GM23248 (cell line): ENCODE results near the gene IFNA5. TPM values are rescaled to one million over a fixed set of nuclear protein-coding genes. Genes with fewer than 3 reads are reported as not detected.
A peak's percentile ranks its signal among the peaks of the same experiment; 100 is the strongest.

Source experiments
- DNase-seq: peaks from one replicate; pipeline ENCODE4 v3.0.0-alpha.2; 2015
- H2AFZ ChIP-seq: fragments of 200-600 bp; sonication (generic); 2 replicates; pipeline ENCODE4 v1.6.1; 2016; ENCODE audit warnings: antibody characterized with exemption
- H3F3A ChIP-seq: fragments of 200-600 bp; sonication (generic); 2 replicates; pipeline ENCODE4 v1.6.1; 2016; ENCODE audit warnings: mild to moderate bottlenecking, antibody characterized with exemption, mixed run types; ENCODE audit not compliant: insufficient read depth
- H3K27ac ChIP-seq: fragments of 200-600 bp; sonication (generic); 2 replicates; pipeline ENCODE4 v1.5.1; 2016; ENCODE audit warnings: mild to moderate bottlenecking
- H3K27me3 ChIP-seq: fragments of 200-600 bp; sonication (generic); replicated peaks from 2 replicates; pipeline ENCODE4 v1.6.1; 2016; ENCODE audit warnings: mild to moderate bottlenecking; ENCODE audit not compliant: insufficient read depth
- H3K36me3 ChIP-seq: fragments of 200-600 bp; sonication (generic); 2 replicates; pipeline ENCODE4 v1.6.1; 2016; ENCODE audit warnings: low read depth, mild to moderate bottlenecking
- H3K4me1 ChIP-seq: fragments of 200-600 bp; sonication (generic); 2 replicates; pipeline ENCODE4 v1.6.1; 2016; ENCODE audit warnings: mild to moderate bottlenecking; ENCODE audit not compliant: insufficient read depth
- H3K4me2 ChIP-seq: fragments of 200-600 bp; sonication (generic); one replicate; pipeline ENCODE4 v1.6.1; 2016; ENCODE audit warnings: mild to moderate bottlenecking; ENCODE audit not compliant: unreplicated experiment
- H3K4me3 ChIP-seq: fragments of 200-600 bp; sonication (generic); 2 replicates; pipeline ENCODE4 v1.5.1; 2016; ENCODE audit warnings: mild to moderate bottlenecking
- H3K79me2 ChIP-seq: fragments of 200-600 bp; sonication (generic); 2 replicates; pipeline ENCODE4 v1.6.1; 2016; ENCODE audit warnings: mild to moderate bottlenecking; ENCODE audit not compliant: insufficient read depth
- H3K9ac ChIP-seq: fragments of 200-600 bp; sonication (generic); 2 replicates; pipeline ENCODE4 v1.6.1; 2016; ENCODE audit warnings: mild to moderate bottlenecking
- H3K9me2 ChIP-seq: fragments of 200-600 bp; sonication (generic); 2 replicates; pipeline ENCODE4 v1.6.1; 2016; ENCODE audit warnings: mixed run types, mild to moderate bottlenecking, moderate library complexity; ENCODE audit not compliant: insufficient read depth
- H3K9me3 ChIP-seq: fragments of 200-600 bp; sonication (generic); one replicate; pipeline ENCODE4 v1.6.1; 2017; ENCODE audit warnings: low read depth
- H4K20me1 ChIP-seq: fragments of 200-600 bp; sonication (generic); 2 replicates; pipeline ENCODE4 v1.6.0; 2016; ENCODE audit not compliant: insufficient read depth
- EZH2 ChIP-seq: fragments of 200-600 bp; sonication (generic); IDR thresholded peaks from 2 replicates; pipeline ENCODE4 v1.6.1; 2018; ENCODE audit warnings: antibody characterized with exemption, mild to moderate bottlenecking; ENCODE audit not compliant: insufficient read depth, poor library complexity, severe bottlenecking
- EZH2phosphoT487 ChIP-seq: fragments of 200-600 bp; sonication (generic); IDR thresholded peaks from 2 replicates; pipeline ENCODE4 v1.6.1; 2018; ENCODE audit warnings: antibody characterized with exemption, moderate library complexity, mild to moderate bottlenecking, low read depth; ENCODE audit not compliant: insufficient read depth
- WGBS, 2 experiments: methylation state at CpG; one replicate each; pipeline ENCODE4 v1.1.6; 2015 to 2017; ENCODE audit warnings: low lambda C conversion rate in 2 of 2, low coverage in 1 of 2; ENCODE audit errors: missing lambda C conversion rate in 2 of 2; 5-methylcytosine and 5-hydroxymethylcytosine counted together
- in situ Hi-C: fragments of 300-500 bp; cut with MboI; formaldehyde crosslinking; loops from 2 replicates; pipeline ENCODE4 v1.15.0; 2020
- polyA plus RNA-seq: library from polyadenylated mRNA; unstranded; fragments of >200 nt; fragmentation: Nextera tagmentation; extraction: Ambion mirVana; gene quantifications from 2 replicates; pipeline ENCODE4 v1.2.1, GENCODE V29; 2016
- total RNA-seq: library from RNA; depleted of rRNA; stranded (reverse); fragments of >200 nt; shearing (Covaris generic); gene quantifications from 2 replicates; pipeline ENCODE4 v1.2.3, GENCODE V29; 2014

IFNA5 gene
- total and polyA plus RNA-seq, 2 experiments from 2014 or later: not detected

- Histone ChIP-seq H3K27ac (no peak overlapping the region), H3K79me2 (peaks cover 74% of the 10 kb centered on the region), H4K20me1 (peaks cover 17% of the 10 kb centered on the region; the same call in 1 of the 2 replicates), H3K36me3 (peaks cover 23% of the 10 kb centered on the region; the same call in 1 of the 2 replicates), H3K9me2 (no peaks in the 10 kb centered on the region), H3K9ac (no peak overlapping the region), H2AFZ (no peak overlapping the region), H3K4me2 (peak overlapping the region; percentile 21), H3F3A (peaks cover 21% of the 10 kb centered on the region), H3K27me3 (no peaks in the 10 kb centered on the region), H3K4me3 (no peak overlapping the region), H3K9me3 (no peaks in the 10 kb centered on the region), H3K4me1 (peaks cover 30% of the 10 kb centered on the region)
- in situ Hi-C loops: no loop called here
- DNase-seq: peak; percentile 72
- WGBS, 2 experiments: 25 to 28% methylated on average over 2 of the region's 2 CpGs
- no peak for TF ChIP-seq EZH2
- no peak for TF ChIP-seq EZH2phosphoT487
Measured at GRCh38 chr9:21326526-21327139, 21.5 kb upstream of the IFNA5 start.

- no peak for DNase-seq
- WGBS, 2 experiments: 82 to 86% methylated on average over 4 of the region's 4 CpGs
- Histone ChIP-seq H4K20me1 (peaks cover 9% of the 10 kb centered on the region; the same call in 1 of the 2 replicates), H3K4me3 (no peak overlapping the region), H3K27ac (no peak overlapping the region), H3K9me2 (no peaks in the 10 kb centered on the region), H3K4me1 (peaks cover 7% of the 10 kb centered on the region), H3K9me3 (no peaks in the 10 kb centered on the region), H3K36me3 (peaks cover 23% of the 10 kb centered on the region; the same call in 1 of the 2 replicates), H3K9ac (no peak overlapping the region), H3K4me2 (no peak overlapping the region), H3F3A (peaks cover 16% of the 10 kb centered on the region), H3K79me2 (peaks cover 49% of the 10 kb centered on the region), H3K27me3 (no peaks in the 10 kb centered on the region), H2AFZ (no peak overlapping the region)
- in situ Hi-C loops: no loop called here
- TF ChIP-seq EZH2 (no peak), EZH2phosphoT487 (no peak)
Measured at GRCh38 chr9:21324047-21324446, 18.9 kb upstream of the IFNA5 start.

- H3K9me2 ChIP-seq: no peaks in the 10 kb centered on the region
- TF ChIP-seq EZH2phosphoT487 (no peak), EZH2 (no peak)
- H3K27ac ChIP-seq: no peak overlapping the region
- H3K79me2 ChIP-seq: peaks cover 38% of the 10 kb centered on the region
- peaks cover 23% of the 10 kb centered on the region; the same call in 1 of the 2 replicates for H3K36me3 ChIP-seq
- peaks cover 9% of the 10 kb centered on the region; the same call in 1 of the 2 replicates for H4K20me1 ChIP-seq
- no peak overlapping the region for H3K4me2 ChIP-seq
- H3K4me3 ChIP-seq: no peak overlapping the region
- no peaks in the 10 kb centered on the region for H3K27me3 ChIP-seq
- no peak for DNase-seq
- in situ Hi-C loops: no loop called here
- WGBS, 2 experiments: 77 to 79% methylated on average over 5 of the region's 5 CpGs
- H3K9ac ChIP-seq: no peak overlapping the region
- H3K4me1 ChIP-seq: no peaks in the 10 kb centered on the region
- H2AFZ ChIP-seq: no peak overlapping the region
- H3F3A ChIP-seq: peaks cover 12% of the 10 kb centered on the region
- H3K9me3 ChIP-seq: no peaks in the 10 kb centered on the region
Measured at GRCh38 chr9:21322911-21323461, 17.9 kb upstream of the IFNA5 start.

- H3K9ac ChIP-seq: no peak overlapping the region
- H3K27ac ChIP-seq: no peak overlapping the region
- no peak for TF ChIP-seq EZH2
- TF ChIP-seq EZH2phosphoT487: no peak
- no peak overlapping the region for H2AFZ ChIP-seq
- H3K9me3 ChIP-seq: no peaks in the 10 kb centered on the region
- no peak for DNase-seq
- H3K79me2 ChIP-seq: peaks cover 13% of the 10 kb centered on the region
- no peaks in the 10 kb centered on the region for H4K20me1 ChIP-seq
- H3K4me3 ChIP-seq: no peak overlapping the region
- H3F3A ChIP-seq: no peaks in the 10 kb centered on the region
- H3K4me1 ChIP-seq: no peaks in the 10 kb centered on the region
- 61 to 64% methylated on average over 2 of the region's 2 CpGs for WGBS, 2 experiments
- H3K9me2 ChIP-seq: no peaks in the 10 kb centered on the region
- peaks cover 18% of the 10 kb centered on the region; the same call in 1 of the 2 replicates for H3K36me3 ChIP-seq
- H3K4me2 ChIP-seq: no peak overlapping the region
- in situ Hi-C loops: no loop called here
- H3K27me3 ChIP-seq: no peaks in the 10 kb centered on the region
Measured at GRCh38 chr9:21320465-21320864, 15.4 kb upstream of the IFNA5 start.
